ENCODE measurements around the gene NPHP1. TPM values are rescaled to one million over a fixed set of nuclear protein-coding genes. Genes with fewer than 3 reads are reported as not detected.
"Not testable (repeated sequence)": the region's sequence is repeated elsewhere in the genome, so short reads cannot be mapped to it uniquely, and the experiment has no call there.

Gene NPHP1
- total RNA-seq (10 to 100 TPM; 10.3 to 17.7 (median 12.4) TPM), polyA plus RNA-seq (10 to 100 TPM in 1 of 3 donors, 1 to 10 TPM in 2; 2.4 to 12.2 (median 4.9) TPM)
- long read RNA-seq, donor 1, partial matches to known transcripts: 0 of 4 reads
- long read RNA-seq, donor 1, other reads (novel, unspliced or antisense): 1 of 4 reads
- long read RNA-seq, donor 2, partial matches to known transcripts: 4 of 20 reads
- long read RNA-seq, donor 2, other reads (novel, unspliced or antisense): 13 of 20 reads

GRCh38 chr2:110204408-110205385, at the start of gene NPHP1:
NPHP1 (minus strand) TSS chr2:110205013; CDS start chr2:110204968, 45 bp downstream.
- intact Hi-C loops (cut with DNase I): loop anchor here in 1 of 2 donors (5.0 kb wide), 1 partner anchor 37 kb away; no protein-coding TSS in a partner anchor
- H3K9me3 ChIP-seq: no peaks in the 10 kb centered on the region
- no peaks in the 10 kb centered on the region for H3K27me3 ChIP-seq (ENCODE audit: insufficient read depth in 3 of 3, low read length in 2 of 3)
- DNase-seq (peak; percentile 89 to 94), ATAC-seq (peak; percentile 91 to 94 (median 93))
- peaks cover 7 to 9% of the 10 kb centered on the region in 2 donors for H3K36me3 ChIP-seq (ENCODE audit: insufficient read depth in 1 of 2, low read depth in 1 of 2)
- peak; percentile 2 for TF ChIP-seq CTCF (IDR thresholded peaks at IDR 0.05)
- H3K4me3 ChIP-seq: peak within 1 kb of the TSS; percentile 77
- peaks cover 18% of the 10 kb centered on the region for H3K4me1 ChIP-seq
- WGBS, 3 donors: 1 to 2% (median 1%) methylated on average over 38 to 43 of the region's 43 CpGs
- peak within 1 kb of the TSS; percentile 88 for H3K27ac ChIP-seq

- H3K27ac ChIP-seq; H3K9me3 ChIP-seq; H3K36me3 ChIP-seq (ENCODE audit: insufficient read depth in 1 of 2, low read depth in 1 of 2); ATAC-seq; H3K4me3 ChIP-seq; intact Hi-C loops (cut with DNase I); H3K27me3 ChIP-seq (ENCODE audit: insufficient read depth in 3 of 3, low read length in 2 of 3); H3K4me1 ChIP-seq: not testable (repeated sequence)
- DNase-seq: peak in 1 of 2 donors; percentile 40
- 59 to 73% (median 65%) methylated on average over 4 to 6 of the region's 7 CpGs for WGBS, 3 donors
Observed at GRCh38 chr2:110248081-110248795, 43.4 kb upstream of the NPHP1 start.

GRCh38 chr2:110245488-110246435, 40.9 kb upstream of the NPHP1 start:
- peak; percentile 4 to 22 (median 18) for ATAC-seq
- H3K27ac ChIP-seq; H3K36me3 ChIP-seq (ENCODE audit: insufficient read depth in 1 of 2, low read depth in 1 of 2); intact Hi-C loops (cut with DNase I); H3K27me3 ChIP-seq (ENCODE audit: insufficient read depth in 3 of 3, low read length in 2 of 3); DNase-seq; H3K4me3 ChIP-seq; H3K4me1 ChIP-seq; H3K9me3 ChIP-seq: not testable (repeated sequence)
- no CpG with 5 or more reads among the region's 89 CpGs for whole genome bisulfite sequencing, 3 donors

GRCh38 chr2:110243283-110243682, 38.5 kb upstream of the NPHP1 start:
- intact Hi-C loops (cut with DNase I); H3K27ac ChIP-seq; H3K9me3 ChIP-seq; DNase-seq; H3K27me3 ChIP-seq (ENCODE audit: insufficient read depth in 3 of 3, low read length in 2 of 3); H3K4me1 ChIP-seq; H3K36me3 ChIP-seq (ENCODE audit: insufficient read depth in 1 of 2, low read depth in 1 of 2); H3K4me3 ChIP-seq: not testable (repeated sequence)
- 24 to 67% (median 57%) methylated on average over 1 of the region's 3 CpGs for WGBS, 3 donors
- peak; percentile 87 to 99 (median 93) for ATAC-seq

GRCh38 chr2:110234514-110234913, 29.7 kb upstream of the NPHP1 start:
- peak in 1 of 2 donors; percentile 50 for DNase-seq
- peak in 3 of 4 donors; percentile 48 to 80 (median 77) for ATAC-seq
- H3K27me3 ChIP-seq (ENCODE audit: insufficient read depth in 3 of 3, low read length in 2 of 3); intact Hi-C loops (cut with DNase I); H3K4me1 ChIP-seq; H3K4me3 ChIP-seq; H3K36me3 ChIP-seq (ENCODE audit: insufficient read depth in 1 of 2, low read depth in 1 of 2); H3K27ac ChIP-seq; H3K9me3 ChIP-seq: not testable (repeated sequence)
- WGBS, 3 donors: 22 to 38% (median 24%) methylated on average over 5 of the region's 5 CpGs

- DNase-seq; ATAC-seq; intact Hi-C loops (cut with DNase I); H3K4me1 ChIP-seq; H3K27ac ChIP-seq; H3K4me3 ChIP-seq; H3K27me3 ChIP-seq (ENCODE audit: insufficient read depth in 3 of 3, low read length in 2 of 3); H3K36me3 ChIP-seq (ENCODE audit: insufficient read depth in 1 of 2, low read depth in 1 of 2); H3K9me3 ChIP-seq: not testable (repeated sequence)
- WGBS, 3 donors: no CpG with 5 or more reads among the region's 1 CpG
Observed at GRCh38 chr2:110229886-110230285, 25.1 kb upstream of the NPHP1 start.

GRCh38 chr2:110222626-110223025, 17.8 kb upstream of the NPHP1 start:
- H3K36me3 ChIP-seq (ENCODE audit: insufficient read depth in 1 of 2, low read depth in 1 of 2); H3K27me3 ChIP-seq (ENCODE audit: insufficient read depth in 3 of 3, low read length in 2 of 3); H3K4me3 ChIP-seq; DNase-seq; H3K9me3 ChIP-seq; H3K27ac ChIP-seq; intact Hi-C loops (cut with DNase I); ATAC-seq: not testable (repeated sequence)
- H3K4me1 ChIP-seq: peaks cover 10% of the 10 kb centered on the region
- WGBS, 3 donors: 30 to 49% (median 35%) methylated on average over 1 of the region's 1 CpG
